Smooth muscle cell (in vitro differentiated cells): ENCODE data around the gene CPB2. TPM values are rescaled to one million over a fixed set of nuclear protein-coding genes. Genes with fewer than 3 reads are reported as not detected.

ENCODE experiments used
- DNase-seq: peaks from one replicate; lab custom pipeline; 2025; ENCODE audit not compliant: unreplicated experiment; lab: John Stamatoyannopoulos, UW
- H2AFZ ChIP-seq: fragments of 200-600 bp; sonication (generic); 2 replicates; pipeline ENCODE4 v1.6.0; 2016; ENCODE audit warnings: antibody characterized with exemption, low read depth, mild to moderate bottlenecking
- H3F3A ChIP-seq: fragments of 200-600 bp; sonication (generic); 2 replicates; pipeline ENCODE4 v1.6.0; 2017; ENCODE audit warnings: antibody characterized with exemption, low read depth
- H3K27ac ChIP-seq: fragments of 200-600 bp; sonication (generic); 2 replicates; pipeline ENCODE4 v1.5.1; 2016; ENCODE audit warnings: low read depth, mild to moderate bottlenecking
- H3K27me3 ChIP-seq: fragments of 200-600 bp; sonication (generic); 2 replicates; pipeline ENCODE4 v1.6.1; 2016; ENCODE audit warnings: low read depth, mild to moderate bottlenecking
- H3K36me3 ChIP-seq: fragments of 200-600 bp; sonication (generic); 2 replicates; pipeline ENCODE4 v1.5.1; 2016; ENCODE audit warnings: low read depth
- H3K4me1 ChIP-seq: fragments of 200-600 bp; sonication (generic); 2 replicates; pipeline ENCODE4 v1.5.1; 2016; ENCODE audit warnings: low read depth
- H3K4me2 ChIP-seq: fragments of 200-600 bp; sonication (generic); 2 replicates; pipeline ENCODE4 v1.6.0; 2016; ENCODE audit warnings: mild to moderate bottlenecking
- H3K4me3 ChIP-seq: fragments of 200-600 bp; sonication (generic); 2 replicates; pipeline ENCODE4 v1.5.1; 2016; ENCODE audit warnings: mild to moderate bottlenecking
- H3K79me2 ChIP-seq: fragments of 200-600 bp; sonication (generic); 2 replicates; pipeline ENCODE4 v1.6.0; 2016; ENCODE audit warnings: low read depth, mild to moderate bottlenecking
- H3K9ac ChIP-seq: fragments of 200-600 bp; sonication (generic); 2 replicates; pipeline ENCODE4 v1.6.0; 2016; ENCODE audit warnings: low read depth
- H3K9me3 ChIP-seq: fragments of 200-600 bp; sonication (generic); replicated peaks from 2 replicates; pipeline ENCODE4 v1.5.1; 2016; ENCODE audit warnings: low read depth
- H4K20me1 ChIP-seq: fragments of 200-600 bp; sonication (generic); 2 replicates; pipeline ENCODE4 v1.6.0; 2016; ENCODE audit warnings: low read depth
- WGBS: methylation state at CpG from one replicate; pipeline ENCODE4 v1.1.7; 2016; ENCODE audit warnings: low lambda C conversion rate; 5-methylcytosine and 5-hydroxymethylcytosine counted together
- polyA plus RNA-seq: library from polyadenylated mRNA; unstranded; fragments of >200 nt; fragmentation: Nextera tagmentation; extraction: Ambion mirVana; gene quantifications from 2 replicates; pipeline ENCODE4 v1.2.1, GENCODE V29; 2016
- total RNA-seq: library from RNA; depleted of rRNA; stranded (reverse); fragments of >200 nt; gene quantifications from 2 replicates; pipeline ENCODE4 v1.2.3, GENCODE V29; 2014
- TF ChIP-seq, protein P1 (sequence below): fragments of 200-600 bp; sonication (generic); IDR thresholded peaks from 2 replicates; pipeline ENCODE4 v1.5.1; 2017; ENCODE audit warnings: borderline replicate concordance, mild to moderate bottlenecking, antibody characterized with exemption; ENCODE audit not compliant: insufficient read depth, poor library complexity, severe bottlenecking

Gene CPB2
- total and polyA plus RNA-seq, 2 experiments from 2014 or later: 0.09 TPM; not detected in 1

DNA sequence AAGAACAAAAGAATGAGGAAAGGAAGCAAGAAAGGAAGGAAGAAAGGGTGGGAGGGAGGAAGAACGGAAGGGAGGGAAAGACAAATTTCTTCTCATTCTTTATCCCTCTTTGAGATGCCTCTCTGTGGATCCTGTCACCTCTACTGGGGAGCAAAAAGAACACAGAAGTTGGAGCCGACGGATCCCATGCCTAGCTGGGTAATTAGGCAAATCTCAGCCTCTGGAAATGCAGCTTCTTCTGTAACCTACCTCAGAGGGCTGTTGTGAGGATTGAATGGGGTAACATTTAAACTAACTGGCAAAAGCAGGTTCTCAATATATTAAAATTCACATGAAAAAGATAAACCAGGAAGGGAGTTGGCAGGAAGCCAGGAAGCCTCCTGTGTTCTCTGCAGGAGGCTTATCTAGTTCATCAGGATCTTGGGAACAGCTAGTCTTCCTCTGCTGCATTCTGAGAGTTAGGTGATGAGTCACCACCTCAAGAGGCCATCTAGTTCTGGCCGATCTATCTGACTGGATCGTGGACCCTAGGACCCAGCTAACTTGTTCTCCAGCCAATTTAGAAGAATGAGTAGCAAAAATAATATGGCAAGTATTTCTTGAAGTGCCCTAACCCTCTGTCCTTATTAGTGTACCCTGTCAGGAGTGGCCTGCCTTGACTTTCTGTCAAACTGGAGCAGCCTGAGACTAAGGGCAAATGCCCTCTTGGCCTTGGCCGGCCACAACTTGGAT is 15.2 kb upstream of the CPB2 start:
- H3K4me3 ChIP-seq: no peak overlapping the region
- no peaks in the 10 kb centered on the region for H3K36me3 ChIP-seq
- no peak overlapping the region for H3K9ac ChIP-seq
- WGBS: 48% methylated on average over 6 of the region's 6 CpGs
- peak overlapping the region; percentile 24 for H3K4me2 ChIP-seq
- H3K9me3 ChIP-seq: no peaks in the 10 kb centered on the region
- H4K20me1 ChIP-seq: no peaks in the 10 kb centered on the region
- no peak overlapping the region for H2AFZ ChIP-seq
- no peaks in the 10 kb centered on the region for H3K79me2 ChIP-seq
- TF ChIP-seq, protein P1, sequence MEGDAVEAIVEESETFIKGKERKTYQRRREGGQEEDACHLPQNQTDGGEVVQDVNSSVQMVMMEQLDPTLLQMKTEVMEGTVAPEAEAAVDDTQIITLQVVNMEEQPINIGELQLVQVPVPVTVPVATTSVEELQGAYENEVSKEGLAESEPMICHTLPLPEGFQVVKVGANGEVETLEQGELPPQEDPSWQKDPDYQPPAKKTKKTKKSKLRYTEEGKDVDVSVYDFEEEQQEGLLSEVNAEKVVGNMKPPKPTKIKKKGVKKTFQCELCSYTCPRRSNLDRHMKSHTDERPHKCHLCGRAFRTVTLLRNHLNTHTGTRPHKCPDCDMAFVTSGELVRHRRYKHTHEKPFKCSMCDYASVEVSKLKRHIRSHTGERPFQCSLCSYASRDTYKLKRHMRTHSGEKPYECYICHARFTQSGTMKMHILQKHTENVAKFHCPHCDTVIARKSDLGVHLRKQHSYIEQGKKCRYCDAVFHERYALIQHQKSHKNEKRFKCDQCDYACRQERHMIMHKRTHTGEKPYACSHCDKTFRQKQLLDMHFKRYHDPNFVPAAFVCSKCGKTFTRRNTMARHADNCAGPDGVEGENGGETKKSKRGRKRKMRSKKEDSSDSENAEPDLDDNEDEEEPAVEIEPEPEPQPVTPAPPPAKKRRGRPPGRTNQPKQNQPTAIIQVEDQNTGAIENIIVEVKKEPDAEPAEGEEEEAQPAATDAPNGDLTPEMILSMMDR: no peak
- H3K27ac ChIP-seq: no peak overlapping the region
- no peaks in the 10 kb centered on the region for H3K27me3 ChIP-seq
- H3F3A ChIP-seq: no peaks in the 10 kb centered on the region
- no peaks in the 10 kb centered on the region for H3K4me1 ChIP-seq
- no peak for DNase-seq

DNA sequence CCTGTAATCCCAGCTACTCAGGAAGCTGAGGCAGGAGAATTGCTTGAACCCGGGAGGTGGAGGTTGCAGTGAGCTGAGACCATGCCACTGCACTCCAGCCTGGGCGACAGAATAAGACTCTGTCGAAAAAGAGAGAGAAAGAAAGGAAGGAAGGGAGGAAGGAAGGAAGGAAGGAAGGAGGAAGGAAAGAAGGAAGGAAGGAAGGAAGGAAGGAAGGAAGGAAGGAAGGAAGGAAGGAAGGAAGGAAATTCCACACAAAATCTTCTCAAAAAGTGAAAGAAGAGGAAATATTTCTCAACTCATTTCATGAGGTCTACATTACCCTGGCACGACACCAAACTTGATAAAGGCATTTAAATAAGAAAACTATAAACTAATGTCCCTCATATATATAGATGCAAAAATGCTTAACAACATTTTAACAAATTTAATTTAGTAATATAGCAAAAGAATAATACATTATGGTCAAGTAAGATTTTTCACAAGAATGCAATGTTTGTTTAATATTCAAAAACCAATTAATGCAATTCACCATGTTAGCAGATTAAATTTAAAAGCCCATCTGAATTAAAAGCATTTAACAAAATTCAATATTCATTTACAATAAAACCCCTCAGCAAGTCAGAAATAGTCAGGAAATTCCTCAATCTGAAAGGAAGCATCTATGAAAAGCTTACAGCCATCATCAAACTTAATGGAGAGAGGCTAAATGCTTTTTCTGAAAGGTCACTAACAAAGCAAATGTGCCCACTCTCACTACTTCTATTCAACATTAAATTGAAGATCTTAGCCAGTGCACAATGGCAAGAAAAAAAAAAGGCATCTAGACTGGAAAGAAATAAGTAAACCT is 12.0 kb upstream of the CPB2 start:
- Histone ChIP-seq H2AFZ (no peak overlapping the region), H3K27ac (no peak overlapping the region), H3K4me1 (no peaks in the 10 kb centered on the region), H3K36me3 (no peaks in the 10 kb centered on the region), H3K9me3 (no peaks in the 10 kb centered on the region), H3F3A (no peaks in the 10 kb centered on the region), H4K20me1 (no peaks in the 10 kb centered on the region), H3K79me2 (no peaks in the 10 kb centered on the region), H3K9ac (no peak overlapping the region), H3K27me3 (no peaks in the 10 kb centered on the region), H3K4me2 (no peak overlapping the region), H3K4me3 (no peak overlapping the region)
- no peak for DNase-seq
- TF ChIP-seq, protein P1: no peak
- 97% methylated on average over 4 of the region's 4 CpGs for WGBS

DNA sequence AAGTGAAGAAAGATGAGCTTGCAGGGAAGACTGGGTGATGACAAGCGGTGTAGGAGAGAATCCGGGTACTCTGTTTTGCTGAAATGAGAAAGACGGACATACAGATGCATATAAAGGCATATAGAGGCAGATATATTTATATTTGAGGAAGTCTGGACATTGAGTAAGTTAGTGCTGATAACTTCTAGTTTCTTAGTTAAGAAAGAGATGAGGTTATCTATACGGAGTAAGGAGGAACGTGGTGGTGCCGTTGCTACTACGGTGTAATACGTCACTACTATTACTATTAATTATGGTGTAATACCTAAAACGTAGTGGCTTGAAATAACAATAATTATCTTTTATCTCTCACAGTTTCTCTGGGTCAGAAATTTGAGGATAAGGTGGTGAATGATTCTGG is 9.8 kb upstream of the CPB2 start:
- no peak overlapping the region for H3K9ac ChIP-seq
- no peaks in the 10 kb centered on the region for H3F3A ChIP-seq
- no peaks in the 10 kb centered on the region for H3K9me3 ChIP-seq
- H3K36me3 ChIP-seq: no peaks in the 10 kb centered on the region
- H3K4me3 ChIP-seq: no peak overlapping the region
- no peaks in the 10 kb centered on the region for H3K27me3 ChIP-seq
- DNase-seq: no peak
- H3K79me2 ChIP-seq: no peaks in the 10 kb centered on the region
- no peak overlapping the region for H3K4me2 ChIP-seq
- H2AFZ ChIP-seq: no peak overlapping the region
- H4K20me1 ChIP-seq: no peaks in the 10 kb centered on the region
- H3K4me1 ChIP-seq: no peaks in the 10 kb centered on the region
- WGBS: 94% methylated on average over 9 of the region's 9 CpGs
- H3K27ac ChIP-seq: no peak overlapping the region
- TF ChIP-seq, protein P1: no peak
